AG09319 (cell line): ENCODE measurements around the gene RASSF5.
"Not testable (repeated sequence)": the region's sequence is repeated elsewhere in the genome, so short reads cannot be mapped to it uniquely, and the experiment has no call there.

Experiments
- DNase-seq: peaks from one replicate; pipeline ENCODE4 v3.0.0-alpha.2; 2010; ENCODE audit warnings: low read depth; ENCODE audit errors: extremely low read depth
- TF ChIP-seq, protein P1 (sequence below): IDR thresholded peaks from 2 replicates; pipeline ENCODE4 v1.5.1; 2011; ENCODE audit warnings: low read depth, mild to moderate bottlenecking, inconsistent platforms, low read length, moderate library complexity

The RASSF5 gene

DNA sequence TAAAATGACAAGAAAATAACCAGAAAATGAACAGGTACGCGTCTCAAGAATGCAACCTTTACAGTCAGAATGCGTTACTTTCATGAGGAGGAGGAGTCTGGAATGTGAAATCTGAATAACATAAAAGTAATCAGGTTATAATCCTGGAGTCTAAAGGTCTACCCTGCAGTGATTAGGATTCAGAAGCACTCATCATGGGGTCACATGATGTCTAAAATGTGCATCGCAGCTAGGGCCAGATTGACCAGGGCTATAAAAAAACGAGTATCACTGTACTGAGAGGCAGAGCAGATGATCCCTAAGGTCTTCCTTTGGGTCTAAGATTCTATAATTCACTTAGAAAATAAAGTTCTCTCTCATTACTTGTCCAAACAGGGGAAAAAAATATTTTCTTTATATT, 97.5 kb downstream of the RASSF5 start:
- TF ChIP-seq, protein P1, sequence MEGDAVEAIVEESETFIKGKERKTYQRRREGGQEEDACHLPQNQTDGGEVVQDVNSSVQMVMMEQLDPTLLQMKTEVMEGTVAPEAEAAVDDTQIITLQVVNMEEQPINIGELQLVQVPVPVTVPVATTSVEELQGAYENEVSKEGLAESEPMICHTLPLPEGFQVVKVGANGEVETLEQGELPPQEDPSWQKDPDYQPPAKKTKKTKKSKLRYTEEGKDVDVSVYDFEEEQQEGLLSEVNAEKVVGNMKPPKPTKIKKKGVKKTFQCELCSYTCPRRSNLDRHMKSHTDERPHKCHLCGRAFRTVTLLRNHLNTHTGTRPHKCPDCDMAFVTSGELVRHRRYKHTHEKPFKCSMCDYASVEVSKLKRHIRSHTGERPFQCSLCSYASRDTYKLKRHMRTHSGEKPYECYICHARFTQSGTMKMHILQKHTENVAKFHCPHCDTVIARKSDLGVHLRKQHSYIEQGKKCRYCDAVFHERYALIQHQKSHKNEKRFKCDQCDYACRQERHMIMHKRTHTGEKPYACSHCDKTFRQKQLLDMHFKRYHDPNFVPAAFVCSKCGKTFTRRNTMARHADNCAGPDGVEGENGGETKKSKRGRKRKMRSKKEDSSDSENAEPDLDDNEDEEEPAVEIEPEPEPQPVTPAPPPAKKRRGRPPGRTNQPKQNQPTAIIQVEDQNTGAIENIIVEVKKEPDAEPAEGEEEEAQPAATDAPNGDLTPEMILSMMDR: no peak

DNA sequence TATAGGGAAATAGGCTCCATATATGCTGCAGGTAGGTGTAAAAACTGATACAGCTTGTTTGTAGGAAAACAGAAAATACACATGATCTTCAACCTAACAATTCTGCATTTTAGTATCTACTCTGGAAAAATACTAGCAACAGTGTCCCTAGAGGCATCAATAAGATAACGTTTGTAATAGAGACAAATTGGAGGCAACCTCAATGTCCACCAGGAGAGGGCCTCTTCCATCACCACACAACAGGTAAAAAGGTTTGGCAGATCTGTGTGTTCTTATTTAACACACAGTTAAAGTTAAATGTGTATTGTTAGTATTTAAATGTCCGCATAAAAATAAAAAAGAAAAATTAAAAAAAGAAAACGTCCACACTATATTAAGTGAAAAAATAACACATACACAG, 99.5 kb downstream of the RASSF5 start:
- TF ChIP-seq, protein P1: peak; percentile 29
- DNase-seq: no peak

More for the DNA sequence above, 97.5 kb downstream of the RASSF5 start:
- DNase-seq: no peak

DNA sequence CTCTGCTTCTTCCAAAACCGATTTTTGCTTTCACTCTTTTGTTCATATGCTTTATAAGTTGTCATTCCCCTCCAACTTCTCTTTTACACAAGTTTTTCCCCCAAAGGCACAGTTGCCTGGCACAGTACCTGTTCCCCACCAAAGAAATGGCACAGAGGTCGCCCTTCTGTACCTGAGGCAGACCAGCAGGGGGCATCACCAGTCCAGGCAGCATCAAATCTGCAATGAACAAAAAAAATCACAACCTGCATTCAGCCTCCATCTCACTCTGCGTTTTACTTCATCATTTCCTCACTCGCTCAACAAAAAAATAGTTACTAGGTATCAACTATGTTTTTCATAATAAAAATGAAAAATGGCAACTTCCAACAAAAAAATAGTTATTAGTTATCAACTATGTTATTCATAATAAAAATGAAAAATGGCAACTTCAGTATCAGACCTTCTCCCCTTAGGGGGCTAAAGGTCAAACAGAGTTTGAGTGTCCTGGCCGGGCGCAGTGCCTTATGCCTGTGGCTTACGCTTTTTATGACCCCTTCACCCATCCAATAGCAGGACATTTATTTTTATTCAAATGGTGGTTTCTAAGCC, 100.9 kb downstream of the RASSF5 start:
- no peak for DNase-seq

DNA sequence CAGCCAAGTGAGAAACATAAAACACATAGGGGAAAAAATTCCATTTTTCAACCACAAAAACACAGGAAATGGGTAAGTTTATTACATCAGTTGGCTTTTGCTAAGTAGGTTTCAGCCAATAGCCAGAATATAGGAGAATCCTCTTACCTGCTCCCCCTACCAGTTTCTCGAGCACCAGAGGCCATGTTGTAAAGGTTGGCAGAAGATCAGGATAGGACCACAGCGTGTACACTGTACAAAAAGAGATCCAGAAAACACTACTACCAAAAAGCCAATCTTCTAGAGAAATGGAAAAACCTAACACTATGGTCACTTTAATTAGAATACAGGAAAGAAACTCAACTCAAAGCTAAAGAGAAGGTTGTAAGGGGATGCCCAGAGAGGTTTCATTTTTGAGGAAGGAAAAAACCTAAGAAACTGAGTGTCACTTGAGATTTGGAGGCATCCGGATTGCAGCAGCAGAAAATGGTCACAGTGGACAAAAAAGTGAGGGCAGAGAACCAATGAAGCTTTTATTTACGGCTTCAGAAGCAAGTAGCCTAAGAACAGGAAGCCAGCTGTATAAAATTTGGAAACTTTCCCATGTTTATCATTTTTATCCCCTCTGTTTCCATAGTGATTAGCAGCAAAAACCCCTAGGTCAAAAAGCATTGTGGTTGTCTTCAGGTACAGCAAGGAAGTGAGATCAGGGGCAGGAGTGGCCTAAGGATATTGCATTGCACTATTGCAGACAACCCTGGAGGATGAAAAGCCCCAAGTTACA, 102.1 kb downstream of the RASSF5 start:
- no peak for DNase-seq
- TF ChIP-seq, protein P1: no peak

More for the DNA sequence above, 100.9 kb downstream of the RASSF5 start:
- TF ChIP-seq, protein P1: peak; percentile 77

DNA sequence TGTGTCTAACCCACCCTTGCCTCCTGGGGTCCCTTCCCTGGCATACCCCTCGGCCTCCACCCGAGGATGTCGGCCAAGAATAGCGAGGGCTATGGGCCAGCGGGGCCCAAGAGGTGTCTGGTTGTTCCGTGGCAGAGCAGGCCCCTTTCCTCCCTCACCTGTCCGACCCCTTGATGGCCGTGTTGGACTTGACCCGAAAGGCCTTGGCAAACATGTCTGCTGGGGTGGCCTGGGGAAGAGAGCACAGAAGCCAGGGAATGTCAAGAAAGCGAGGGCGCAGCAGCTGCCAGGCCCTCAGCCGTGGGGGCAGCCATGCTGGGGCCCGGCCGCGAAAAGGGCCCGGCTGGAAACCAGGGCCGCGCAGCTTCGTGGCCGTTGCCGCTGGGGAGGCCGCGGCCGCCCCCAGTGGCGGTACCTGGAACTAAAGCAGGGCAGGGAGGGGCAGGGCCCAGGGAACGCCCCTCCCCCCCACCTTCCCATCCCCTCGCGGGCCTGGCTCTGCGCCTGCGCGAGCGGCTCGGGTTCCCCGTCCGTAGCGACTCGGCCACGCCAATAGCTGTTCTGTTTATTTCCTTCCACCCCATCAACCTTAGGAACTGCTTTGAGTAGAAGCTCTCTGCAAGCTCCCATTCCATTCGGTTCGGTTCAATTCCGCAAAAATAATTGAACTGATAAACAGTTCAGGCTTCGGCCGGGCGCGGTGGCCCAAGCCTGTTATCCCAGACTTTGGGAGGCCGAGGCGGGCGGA, 105.0 kb downstream of the RASSF5 start, which contains the start of gene EIF2D:
EIF2D (minus strand) TSS at position 337 of the 748 bp plus-strand sequence; CDS start at position 214, 123 bp downstream.
- TF ChIP-seq, protein P1: peak; percentile 80
- DNase-seq: peak; percentile 84

DNA sequence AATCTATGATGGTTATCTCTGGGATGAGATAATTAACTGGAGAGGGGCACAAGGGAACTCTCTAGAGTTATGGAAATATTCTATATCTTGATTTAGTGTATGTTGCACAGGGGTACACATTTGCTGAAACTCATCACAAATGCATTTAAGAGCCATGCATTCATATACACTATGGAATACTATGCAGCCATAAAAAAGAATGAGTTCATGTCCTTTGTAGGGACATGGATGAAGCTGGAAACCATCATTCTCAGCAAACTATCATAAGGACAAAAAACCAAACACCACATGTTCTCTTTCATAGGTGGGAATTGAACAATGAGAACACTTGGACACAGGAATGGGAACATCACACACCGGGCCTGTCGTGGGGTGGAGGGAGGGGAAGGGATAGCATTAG, 119.1 kb downstream of the RASSF5 start:
- not testable (repeated sequence) for DNase-seq

DNA sequence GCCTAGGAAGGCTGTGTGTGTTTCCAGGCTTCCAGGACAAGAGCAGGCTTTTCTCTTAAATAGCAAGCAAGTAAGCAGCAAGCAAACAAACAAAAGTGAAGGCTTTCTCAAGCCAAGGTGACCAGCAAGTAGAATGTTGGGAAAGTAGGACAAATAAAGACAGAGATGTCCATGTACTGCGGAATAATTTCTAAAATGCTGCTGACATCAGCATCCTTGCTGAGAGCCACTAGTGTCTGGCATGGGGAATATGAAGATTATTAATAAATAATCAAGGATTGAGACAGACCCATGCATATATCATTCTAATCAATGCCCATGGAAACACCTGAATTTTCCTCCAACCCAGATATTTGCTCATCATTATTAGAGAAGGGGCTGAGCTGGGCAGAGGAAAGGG, 121.6 kb downstream of the RASSF5 start:
- DNase-seq: no peak
- TF ChIP-seq, protein P1: no peak
